ENCODE data around the gene C16orf82.

The C16orf82 gene

DNA sequence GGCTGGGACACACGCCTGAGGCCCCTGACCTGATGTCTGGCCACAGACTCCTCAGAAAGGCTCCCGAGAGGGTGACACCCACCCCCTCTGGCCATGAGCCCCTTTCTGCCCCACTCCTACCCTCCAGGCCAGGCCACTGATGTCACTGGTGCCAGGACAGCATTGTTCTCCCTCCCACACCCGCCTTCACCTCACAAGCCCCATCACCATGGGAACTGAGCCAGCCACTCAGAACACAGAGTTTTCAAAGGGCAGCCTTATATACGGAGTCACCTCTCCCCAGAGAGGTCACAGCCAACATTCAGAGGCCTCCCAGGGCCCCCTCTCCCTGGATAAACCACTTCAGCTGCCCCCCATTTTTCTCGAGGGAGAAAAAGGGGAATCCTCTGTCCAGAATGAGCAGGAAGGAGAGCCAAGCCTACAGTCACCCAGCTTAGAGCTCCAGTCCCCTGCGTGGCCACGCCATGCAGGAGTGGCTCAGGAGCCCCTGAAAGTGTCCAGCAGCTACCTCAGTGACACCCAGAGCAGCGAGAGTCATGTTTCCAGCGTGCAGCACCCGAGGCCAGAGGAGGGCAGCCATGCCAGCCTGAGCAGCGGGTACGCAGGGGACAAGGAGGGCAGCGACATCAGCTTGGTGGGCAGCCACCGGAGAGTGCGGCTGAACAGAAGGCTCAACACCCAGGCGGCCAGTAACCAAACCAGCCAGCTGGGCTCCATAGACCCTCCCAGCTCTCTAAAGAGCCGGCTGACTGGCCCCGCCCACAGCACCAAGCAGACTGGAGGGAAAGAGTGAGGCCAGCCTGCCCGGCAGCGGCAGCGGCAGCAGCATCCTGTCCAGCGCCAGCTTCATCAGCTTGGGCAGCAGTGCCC lies at the start of gene C16orf82:
Gene C16orf82, plus strand, starts transcription at position 260 of the 870 bp plus-strand sequence.
- DNase-seq (ENCODE audit: extremely low read depth in 1 of 2, low read depth in 1 of 2), result no peak

DNA sequence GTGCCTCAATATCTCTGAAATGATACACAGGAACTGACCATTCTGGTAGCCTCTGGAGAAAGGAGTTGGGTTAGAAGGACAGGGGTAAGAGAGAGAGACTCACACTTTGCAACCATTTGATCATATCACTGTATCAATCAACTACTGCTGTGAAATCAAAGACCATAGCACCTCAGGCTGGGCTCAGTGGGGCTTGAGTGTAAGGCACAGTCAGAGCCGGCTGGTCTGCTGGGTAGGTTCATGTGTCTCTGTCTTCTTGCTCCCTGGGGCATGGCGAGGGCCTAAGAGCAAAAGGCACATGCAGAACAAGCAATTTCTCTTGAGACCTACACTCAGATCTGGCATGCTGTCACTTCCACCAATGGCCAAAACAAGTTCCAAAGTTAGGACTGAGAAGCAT lies 46.7 kb upstream of the C16orf82 start:
- DNase-seq (ENCODE audit: extremely low read depth in 1 of 2, low read depth in 1 of 2), result no peak

- no peak for DNase-seq (ENCODE audit: extremely low read depth in 1 of 2, low read depth in 1 of 2)
Measured at GRCh38 chr16:27024010-27024409, 42.7 kb upstream of the C16orf82 start.

- no peak for DNase-seq (ENCODE audit: extremely low read depth in 1 of 2, low read depth in 1 of 2)
Measured at GRCh38 chr16:27025581-27025980, 41.1 kb upstream of the C16orf82 start.

DNA sequence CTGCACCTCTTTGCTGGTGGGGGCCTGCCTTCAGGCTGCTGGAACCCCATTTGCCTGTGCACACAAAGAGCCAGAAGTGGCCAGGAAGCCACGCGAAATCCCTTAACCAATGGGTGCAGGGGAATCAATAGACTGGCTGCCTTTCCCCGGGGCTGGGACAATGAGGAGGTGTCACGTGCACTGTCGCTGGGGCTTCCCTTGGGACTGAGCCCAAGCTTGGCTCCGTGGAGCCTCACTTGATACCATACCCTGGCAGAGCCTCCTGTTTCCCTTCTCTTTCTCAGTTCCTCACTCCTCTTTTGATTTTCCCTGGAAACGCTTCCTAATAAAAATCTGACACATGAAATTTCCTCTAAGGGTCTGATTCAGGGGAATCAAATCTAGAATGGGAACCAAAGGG lies 38.8 kb upstream of the C16orf82 start:
- DNase-seq (ENCODE audit: extremely low read depth in 1 of 2, low read depth in 1 of 2), result no peak

DNA sequence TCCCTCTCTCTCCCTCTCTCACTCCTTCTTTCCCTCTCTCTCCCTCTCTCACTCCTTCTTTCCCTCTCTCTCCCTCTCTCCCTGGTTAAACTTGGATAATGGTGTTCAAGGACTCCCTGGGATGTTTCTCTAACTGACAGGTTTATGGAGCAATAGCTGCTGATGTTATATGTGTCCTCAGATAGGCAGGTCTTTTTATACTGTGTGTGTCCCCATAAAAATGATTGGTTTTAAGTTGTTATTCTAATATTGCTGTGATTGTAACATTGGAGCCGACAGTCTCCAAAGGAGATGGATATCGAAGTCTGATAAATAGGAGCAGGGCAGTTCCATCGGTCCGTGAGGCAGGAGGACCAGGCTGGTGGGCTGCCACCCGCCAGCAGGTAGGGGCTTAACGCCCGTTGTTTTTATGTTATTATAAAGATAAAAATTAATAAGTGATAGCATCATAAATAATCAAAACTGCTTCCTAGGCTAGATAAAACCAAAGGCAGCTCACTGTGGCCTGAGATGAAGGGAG lies 38.1 kb upstream of the C16orf82 start:
- DNase-seq (ENCODE audit: extremely low read depth in 1 of 2, low read depth in 1 of 2), result no peak

DNA sequence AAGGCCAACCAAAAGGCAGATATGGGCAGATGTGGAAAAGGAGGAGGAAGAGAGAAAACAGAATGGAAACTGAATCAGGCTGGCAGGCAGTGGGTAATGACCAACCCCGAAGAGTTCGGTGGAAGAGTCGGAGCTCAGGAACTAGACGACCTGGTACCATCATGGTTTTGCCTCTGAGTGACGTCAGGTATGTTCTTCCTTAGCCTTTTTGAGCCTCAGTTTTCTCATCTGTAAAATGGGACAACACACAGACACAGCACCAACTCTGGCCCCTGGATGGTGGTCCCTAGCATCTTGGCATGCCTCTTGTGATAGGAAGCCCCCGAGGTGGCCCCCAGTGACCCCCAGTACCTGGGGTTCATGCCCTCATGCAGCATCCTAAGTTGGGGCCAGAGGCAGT lies 37.2 kb upstream of the C16orf82 start:
- DNase-seq (ENCODE audit: extremely low read depth in 1 of 2, low read depth in 1 of 2), result no peak

GRCh38 chr16:27033281-27033979 lies 33.3 kb upstream of the C16orf82 start:
- DNase-seq (ENCODE audit: extremely low read depth in 1 of 2, low read depth in 1 of 2), result no peak

GRCh38 chr16:27040732-27041131 lies 26.0 kb upstream of the C16orf82 start:
- DNase-seq (ENCODE audit: extremely low read depth in 1 of 2, low read depth in 1 of 2), result no peak

DNA sequence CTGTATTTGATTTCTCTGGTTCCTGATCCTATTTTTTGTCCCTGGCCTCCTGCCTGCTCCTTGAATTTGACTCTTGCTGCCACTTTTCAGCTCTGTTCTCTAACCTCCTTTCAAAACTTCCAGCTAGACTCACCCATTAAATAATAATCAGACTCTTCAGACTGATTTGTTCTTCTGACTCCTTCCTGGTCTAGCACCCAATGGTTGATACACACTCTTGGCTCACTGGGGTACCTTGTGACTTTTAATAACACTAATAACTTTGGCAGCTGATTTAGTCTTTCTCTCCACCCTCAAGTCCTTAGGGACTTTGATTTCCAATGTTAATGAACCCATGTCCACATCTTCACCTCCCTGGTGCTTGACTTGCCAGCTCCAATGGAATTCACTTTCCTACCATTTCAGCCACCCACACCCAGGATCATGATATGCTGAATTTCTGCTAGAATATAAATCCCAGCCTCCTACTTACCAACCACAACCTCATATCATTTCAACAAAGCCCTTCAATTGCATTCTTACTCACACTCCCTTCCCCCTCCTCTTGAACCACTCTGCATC lies 19.7 kb upstream of the C16orf82 start:
- no peak for DNase-seq (ENCODE audit: extremely low read depth in 1 of 2, low read depth in 1 of 2)

DNA sequence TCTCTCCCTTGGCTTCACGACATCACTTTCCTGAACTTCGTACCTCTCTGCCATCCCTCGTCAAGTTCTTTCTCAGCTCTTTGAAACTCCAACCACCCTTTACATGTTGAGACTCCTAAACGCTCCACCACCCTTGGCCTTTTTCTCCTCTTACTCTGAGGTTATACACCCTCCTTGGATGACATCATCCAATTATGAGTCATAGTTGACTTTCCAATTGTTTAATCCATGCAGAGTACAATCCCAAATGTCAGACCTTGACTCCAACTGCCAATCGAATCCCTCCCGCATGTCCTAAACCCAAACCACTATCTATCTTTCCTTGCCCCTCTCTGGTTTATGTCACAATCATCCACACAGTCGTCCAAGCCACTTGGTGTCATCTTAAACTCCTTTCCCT lies 18.4 kb upstream of the C16orf82 start:
- DNase-seq (ENCODE audit: extremely low read depth in 1 of 2, low read depth in 1 of 2), result no peak

GRCh38 chr16:27049117-27049516 lies 17.6 kb upstream of the C16orf82 start:
- DNase-seq (ENCODE audit: extremely low read depth in 1 of 2, low read depth in 1 of 2), result no peak

GRCh38 chr16:27052007-27052406 lies 14.7 kb upstream of the C16orf82 start:
- no peak for DNase-seq (ENCODE audit: extremely low read depth in 1 of 2, low read depth in 1 of 2)

GRCh38 chr16:27053996-27054395 lies 12.7 kb upstream of the C16orf82 start:
- no peak for DNase-seq (ENCODE audit: extremely low read depth in 1 of 2, low read depth in 1 of 2)

DNA sequence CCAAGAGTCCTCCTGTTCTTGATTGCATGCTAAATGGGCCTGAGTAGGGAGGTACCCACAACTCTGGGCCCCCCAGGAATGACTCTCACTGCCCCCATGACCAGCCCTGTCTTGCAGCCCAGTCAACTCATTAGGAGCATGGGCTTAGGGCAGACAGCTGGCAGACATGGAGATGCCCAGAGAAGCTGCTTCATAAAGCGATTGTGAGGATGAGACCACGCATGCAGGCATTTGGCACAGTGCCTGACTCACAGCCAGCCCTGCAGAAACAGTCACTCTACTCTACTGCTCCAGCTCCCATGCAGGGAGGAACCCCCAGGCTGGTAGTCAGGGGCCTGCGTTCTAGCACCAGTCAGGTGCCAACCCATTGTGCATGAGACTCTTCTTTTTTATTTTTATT lies 8.4 kb upstream of the C16orf82 start:
- no peak for DNase-seq (ENCODE audit: extremely low read depth in 1 of 2, low read depth in 1 of 2)

- no peak for DNase-seq (ENCODE audit: extremely low read depth in 1 of 2, low read depth in 1 of 2)
Measured at GRCh38 chr16:27070776-27071175, 4.0 kb downstream of the C16orf82 start.

GRCh38 chr16:27073733-27074132 lies 7.0 kb downstream of the C16orf82 start:
- DNase-seq (ENCODE audit: extremely low read depth in 1 of 2, low read depth in 1 of 2), result no peak

- DNase-seq (ENCODE audit: extremely low read depth in 1 of 2, low read depth in 1 of 2), result no peak
Measured at GRCh38 chr16:27080895-27081294, 14.2 kb downstream of the C16orf82 start.

- no peak for DNase-seq (ENCODE audit: extremely low read depth in 1 of 2, low read depth in 1 of 2)
Measured at GRCh38 chr16:27083861-27084261, 17.1 kb downstream of the C16orf82 start.

GRCh38 chr16:27084307-27085028 lies 17.7 kb downstream of the C16orf82 start:
- no peak for DNase-seq (ENCODE audit: extremely low read depth in 1 of 2, low read depth in 1 of 2)

DNA sequence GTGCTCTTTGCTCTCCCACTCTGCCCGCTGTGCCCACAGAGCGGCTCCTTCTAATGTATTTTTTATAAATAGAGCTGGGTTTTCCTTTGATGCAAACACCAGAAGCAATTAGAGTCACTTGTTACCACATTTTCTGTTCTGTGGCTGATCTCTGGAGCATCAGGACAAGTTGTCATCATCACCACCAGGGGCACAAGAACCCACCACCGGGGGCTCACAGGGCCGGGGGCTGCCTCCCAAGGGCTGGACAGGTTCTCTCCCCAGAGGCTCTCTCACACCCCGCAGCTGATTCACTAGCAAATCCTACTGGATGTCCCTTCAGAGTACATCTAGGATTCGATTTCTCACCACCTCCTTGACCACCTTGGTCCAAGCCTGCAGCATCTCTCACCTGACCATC lies 18.5 kb downstream of the C16orf82 start:
- no peak for DNase-seq (ENCODE audit: extremely low read depth in 1 of 2, low read depth in 1 of 2)

All from stimulated activated CD8-positive, alpha-beta memory T cell treated with anti-CD3 and anti-CD28 coated beads, Interleukin-7, amount 100 ng/mL, for 48 hours (primary cell).